C4-2B (cell line): ENCODE results near the gene XXYLT1.

ENCODE experiments used
- H3K27ac ChIP-seq: fragments of 450-650 bp; 2 replicates; pipeline ENCODE4 v1.5.1; 2017
- CTCF ChIP-seq: fragments of 450-650 bp; conservative IDR thresholded peaks from 2 replicates; pipeline ENCODE4 v1.5.1; 2017; ENCODE audit warnings: mild to moderate bottlenecking
- ZFX ChIP-seq: fragments of 450-650 bp; IDR thresholded peaks from 2 replicates; pipeline ENCODE4 v1.6.1; 2017

Gene XXYLT1

GRCh38 chr3:195034541-195034940, 236.4 kb downstream of the XXYLT1 start:
- TF ChIP-seq CTCF (no peak), ZFX (no peak)
- no peak overlapping the region for H3K27ac ChIP-seq

GRCh38 chr3:195034101-195034500, 236.9 kb downstream of the XXYLT1 start:
- no peak for TF ChIP-seq ZFX
- TF ChIP-seq CTCF: no peak
- H3K27ac ChIP-seq: peak overlapping the region; percentile 14; the same call in 1 of the 2 replicates

GRCh38 chr3:195033531-195034091, 237.3 kb downstream of the XXYLT1 start:
- TF ChIP-seq CTCF (no peak), ZFX (no peak)
- peak overlapping the region; percentile 14 for H3K27ac ChIP-seq

GRCh38 chr3:195032955-195033354, 238.0 kb downstream of the XXYLT1 start:
- TF ChIP-seq ZFX: no peak
- no peak for TF ChIP-seq CTCF
- H3K27ac ChIP-seq: no peak overlapping the region; the same call in 1 of the 2 replicates

GRCh38 chr3:195032106-195032759, 238.7 kb downstream of the XXYLT1 start:
- TF ChIP-seq CTCF (no peak), ZFX (no peak)
- H3K27ac ChIP-seq: peak overlapping the region; percentile 55

- TF ChIP-seq ZFX (no peak), CTCF (no peak)
- peak overlapping the region; percentile 55 for H3K27ac ChIP-seq
These were observed 239.4 kb downstream of the XXYLT1 start for GRCh38 chr3:195031574-195032003.

GRCh38 chr3:195030791-195031321, 240.1 kb downstream of the XXYLT1 start:
- peak; percentile 25; the same call in 1 of the 2 replicates for TF ChIP-seq ZFX
- no peak for TF ChIP-seq CTCF
- H3K27ac ChIP-seq: peak overlapping the region; percentile 55
